Neutrophil (primary cell): ENCODE measurements around the gene FFAR4.

Experiments used
- H3K27ac ChIP-seq: fragments of 200-600 bp; sonication (generic); 2 replicates; pipeline ENCODE4 v1.5.1; 2016; ENCODE audit warnings: mild to moderate bottlenecking, moderate library complexity
- H3K27me3 ChIP-seq: fragments of 200-600 bp; sonication (generic); 2 replicates; pipeline ENCODE4 v1.6.0; 2016; ENCODE audit warnings: mild to moderate bottlenecking
- H3K36me3 ChIP-seq: fragments of 200-600 bp; sonication (generic); 2 replicates; pipeline ENCODE4 v1.5.1; 2017
- H3K4me1 ChIP-seq, 2 experiments: fragments of 200-600 bp in 1 of 2; sonication (generic) in 1 of 2; 1 replicate in 1 of 2; 2 replicates in 1 of 2; pipeline versions ENCODE4 v1.5.1 to v1.6.1; 2013 to 2016; ENCODE audit warnings: low read depth in 1 of 2, low read length in 1 of 2, mild to moderate bottlenecking in 1 of 2, moderate library complexity in 1 of 2; ENCODE audit not compliant: control insufficient read depth in 1 of 2, insufficient read depth in 1 of 2
- H3K4me3 ChIP-seq, 2 experiments: fragments of 200-600 bp in 1 of 2; sonication (generic) in 1 of 2; 1 replicate in 1 of 2; 2 replicates in 1 of 2; pipeline ENCODE4 v1.5.1; 2013 to 2016; ENCODE audit warnings: low read depth in 1 of 2, low read length in 1 of 2, mild to moderate bottlenecking in 1 of 2, moderate library complexity in 1 of 2
- H3K9me3 ChIP-seq: fragments of 200-600 bp; sonication (generic); 2 replicates; pipeline ENCODE4 v1.5.1; 2016
- CTCF ChIP-seq: fragments of 200-600 bp; sonication (generic); IDR thresholded peaks from 2 replicates; pipeline ENCODE4 v1.5.1; 2016; ENCODE audit warnings: antibody characterized with exemption

The FFAR4 gene

GRCh38 chr10:93579985-93580711, 13.7 kb downstream of the FFAR4 start:
- H3K27me3 ChIP-seq: no peaks in the 10 kb centered on the region
- TF ChIP-seq CTCF: no peak
- no peaks in the 10 kb centered on the region for H3K36me3 ChIP-seq
- no peak overlapping the region for H3K27ac ChIP-seq
- no peaks in the 10 kb centered on the region for H3K9me3 ChIP-seq
- H3K4me1 ChIP-seq: no peaks in the 10 kb centered on the region
- H3K4me3 ChIP-seq: no peak overlapping the region

DNA sequence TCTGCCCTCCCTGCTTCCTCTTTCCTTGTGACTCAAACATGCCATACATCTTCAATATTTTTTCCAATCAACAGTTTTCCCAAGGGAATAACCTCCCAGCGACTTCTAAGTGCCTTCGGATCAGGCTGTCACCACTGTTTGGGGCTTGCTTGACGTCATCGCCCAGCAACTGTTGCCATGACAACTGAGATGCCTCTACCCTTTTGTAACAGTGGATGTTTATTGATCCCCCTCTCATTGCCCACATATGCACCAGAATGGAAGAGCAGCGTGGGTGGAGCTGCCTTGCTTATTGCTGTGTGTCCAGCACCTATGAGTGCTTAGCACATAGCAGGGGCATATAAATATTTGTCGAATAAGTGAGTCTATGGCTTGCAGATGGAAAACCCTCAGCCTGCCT, 14.4 kb downstream of the FFAR4 start:
- Histone ChIP-seq H3K27ac (no peak overlapping the region), H3K4me1 (no peaks in the 10 kb centered on the region), H3K36me3 (no peaks in the 10 kb centered on the region), H3K27me3 (no peaks in the 10 kb centered on the region), H3K9me3 (no peaks in the 10 kb centered on the region), H3K4me3 (no peak overlapping the region)
- TF ChIP-seq CTCF: no peak

DNA sequence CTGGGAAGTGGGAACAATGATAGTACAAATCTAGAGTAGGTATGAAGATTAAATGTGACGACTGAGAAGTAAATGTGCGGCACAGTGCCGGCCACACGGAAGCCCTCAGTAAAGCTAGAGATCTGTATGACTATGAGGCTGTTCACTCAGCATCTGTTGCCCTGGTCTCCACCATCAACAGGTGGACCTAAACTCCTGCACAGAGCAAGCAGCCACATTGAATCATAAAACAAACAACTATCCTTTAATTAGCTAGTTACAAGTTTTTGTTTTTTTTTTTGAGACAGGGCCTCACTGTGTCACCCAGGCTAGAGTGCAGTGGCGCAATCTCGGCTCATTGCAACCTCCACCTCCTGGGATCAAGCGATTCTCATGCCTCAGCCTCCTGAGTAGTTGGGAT, 18.0 kb downstream of the FFAR4 start:
- Histone ChIP-seq H3K9me3 (no peaks in the 10 kb centered on the region), H3K4me3 (no peak overlapping the region), H3K36me3 (no peaks in the 10 kb centered on the region), H3K27me3 (no peaks in the 10 kb centered on the region), H3K4me1 (no peaks in the 10 kb centered on the region), H3K27ac (no peak overlapping the region)
- no peak for TF ChIP-seq CTCF

GRCh38 chr10:93589648-93590562, 23.4 kb downstream of the FFAR4 start:
- Histone ChIP-seq H3K4me1 (no peaks in the 10 kb centered on the region), H3K27ac (no peak overlapping the region), H3K27me3 (no peaks in the 10 kb centered on the region), H3K9me3 (no peaks in the 10 kb centered on the region), H3K36me3 (no peaks in the 10 kb centered on the region), H3K4me3 (no peak overlapping the region)
- TF ChIP-seq CTCF: no peak

DNA sequence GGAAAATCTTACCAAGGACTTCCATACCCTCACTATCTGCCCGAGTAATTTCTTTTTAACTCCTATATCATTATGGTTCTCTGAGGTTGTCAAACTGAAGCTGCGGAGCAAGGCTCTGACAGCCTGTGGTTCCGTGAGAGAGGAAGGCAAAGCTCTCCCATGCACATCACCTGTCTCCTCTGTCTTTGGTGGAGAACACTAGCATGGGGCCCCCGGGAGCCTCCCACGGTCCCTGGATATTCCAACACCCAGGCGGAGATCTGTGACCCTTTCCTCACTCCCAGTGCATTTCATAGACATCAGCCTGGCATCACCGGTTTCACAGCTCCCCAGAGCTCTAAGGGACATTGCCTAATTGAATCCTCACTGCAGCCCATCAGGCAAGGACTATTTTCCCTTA, 24.2 kb downstream of the FFAR4 start:
- Histone ChIP-seq H3K9me3 (no peaks in the 10 kb centered on the region), H3K4me1 (no peaks in the 10 kb centered on the region), H3K27ac (no peak overlapping the region), H3K4me3 (no peak overlapping the region), H3K36me3 (no peaks in the 10 kb centered on the region), H3K27me3 (no peaks in the 10 kb centered on the region)
- no peak for TF ChIP-seq CTCF
